ENCODE results near the gene PAX3.

The PAX3 gene

GRCh38 chr2:222309766-222310165 lies 11.0 kb upstream of the PAX3 start:
- no peak for DNase-seq

- DNase-seq, result no peak
Measured at GRCh38 chr2:222309361-222309760, 10.6 kb upstream of the PAX3 start.

GRCh38 chr2:222307978-222308730 lies 9.4 kb upstream of the PAX3 start:
- DNase-seq, result no peak

GRCh38 chr2:222307143-222307756 lies 8.5 kb upstream of the PAX3 start:
- no peak for DNase-seq

- DNase-seq, result no peak
Measured at GRCh38 chr2:222306393-222307142, 7.8 kb upstream of the PAX3 start.

- no peak for DNase-seq
Measured at GRCh38 chr2:222305516-222306392, 7.0 kb upstream of the PAX3 start.

- no peak for DNase-seq
Measured at GRCh38 chr2:222304737-222305515, 6.1 kb upstream of the PAX3 start.

- no peak for DNase-seq
Measured at GRCh38 chr2:222303828-222304736, 5.3 kb upstream of the PAX3 start.

- no peak for DNase-seq
Measured at GRCh38 chr2:222303045-222303827, 4.4 kb upstream of the PAX3 start.

- DNase-seq, result no peak
Measured at GRCh38 chr2:222302178-222303018, 3.6 kb upstream of the PAX3 start.

- no peak for DNase-seq
Measured at GRCh38 chr2:222301796-222302118, 3.0 kb upstream of the PAX3 start.

GRCh38 chr2:222301053-222301795 lies 2.4 kb upstream of the PAX3 start:
- DNase-seq, result no peak

- no peak for DNase-seq
Measured at GRCh38 chr2:222300726-222301052, 1.9 kb upstream of the PAX3 start.

GRCh38 chr2:222299906-222300725 lies 1.3 kb upstream of the PAX3 start:
- DNase-seq, result no peak

GRCh38 chr2:222298001-222298310 lies 842 bp downstream of the PAX3 start:
- no peak for DNase-seq

- no peak for DNase-seq
Measured at GRCh38 chr2:222297600-222297935, 1.2 kb downstream of the PAX3 start.

- no peak for DNase-seq
Measured at GRCh38 chr2:222296911-222297599, 1.7 kb downstream of the PAX3 start.

GRCh38 chr2:222296311-222296741 lies 2.5 kb downstream of the PAX3 start:
- DNase-seq, result no peak
